BE2C (cell line): ENCODE measurements around the gene OAS2.
A peak's percentile ranks its signal among the peaks of the same experiment; 100 is the strongest.

Source experiments
- DNase-seq: peaks from one replicate; pipeline ENCODE4 v3.0.0-alpha.2; 2020
- H3K27me3 ChIP-seq: fragments of 250-450 bp; sonication (Bioruptor Pico); 2 replicates; pipeline ENCODE4 v1.5.1; 2020; ENCODE audit warnings: mild to moderate bottlenecking
- H3K36me3 ChIP-seq: fragments of 250-450 bp; sonication (Bioruptor Pico); 2 replicates; pipeline ENCODE4 v1.5.1; 2020; ENCODE audit warnings: mild to moderate bottlenecking
- H3K4me1 ChIP-seq: fragments of 250-450 bp; sonication (Bioruptor Pico); 2 replicates; pipeline ENCODE4 v1.5.1; 2020
- H3K4me3 ChIP-seq: 2 replicates; pipeline ENCODE4 v1.5.1; 2011; ENCODE audit warnings: low read depth, low read length
- H3K9me3 ChIP-seq: fragments of 250-450 bp; sonication (Bioruptor Pico); 2 replicates; pipeline ENCODE4 v1.5.1; 2020
- TF ChIP-seq, protein P1 (sequence below): IDR thresholded peaks from 2 replicates; pipeline ENCODE4 v1.5.1; 2012; ENCODE audit warnings: mild to moderate bottlenecking, low read depth, low read length

OAS2 gene

DNA sequence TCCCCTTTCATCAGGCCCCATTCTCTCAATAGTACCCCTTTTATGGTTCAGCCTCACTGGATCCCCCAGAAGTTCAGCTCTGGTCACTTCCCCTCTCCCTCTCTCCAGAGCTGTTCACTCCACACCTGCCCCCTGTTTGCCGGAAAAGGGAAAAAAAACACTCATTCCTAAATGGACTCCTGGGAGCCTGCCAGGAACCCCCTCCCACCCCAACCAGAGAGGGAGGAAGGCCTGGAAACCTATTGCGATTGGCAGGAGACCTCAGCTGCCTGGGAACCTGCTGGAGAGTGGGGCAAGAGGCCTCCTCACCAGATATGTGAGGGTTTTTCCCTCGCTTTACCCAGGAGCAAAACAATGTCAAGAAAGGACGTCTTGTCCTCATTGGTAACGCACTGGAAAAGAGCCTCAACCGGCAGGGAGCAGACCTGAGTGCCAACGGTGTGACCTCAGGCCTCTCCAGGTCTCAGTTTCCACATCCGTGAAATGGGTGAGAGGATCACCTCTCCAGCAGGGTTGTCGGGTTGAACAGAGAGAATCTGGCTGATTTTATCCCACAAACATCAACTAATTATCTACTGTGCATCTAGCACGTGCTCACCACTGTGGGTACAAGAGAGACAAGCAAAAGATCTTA lies 82.9 kb downstream of the OAS2 start:
- Histone ChIP-seq H3K9me3 (no peaks in the 10 kb centered on the region), H3K27me3 (peaks cover 7% of the 10 kb centered on the region), H3K4me1 (peaks cover 21% of the 10 kb centered on the region), H3K4me3 (no peak overlapping the region), H3K36me3 (no peaks in the 10 kb centered on the region)
- TF ChIP-seq, protein P1, sequence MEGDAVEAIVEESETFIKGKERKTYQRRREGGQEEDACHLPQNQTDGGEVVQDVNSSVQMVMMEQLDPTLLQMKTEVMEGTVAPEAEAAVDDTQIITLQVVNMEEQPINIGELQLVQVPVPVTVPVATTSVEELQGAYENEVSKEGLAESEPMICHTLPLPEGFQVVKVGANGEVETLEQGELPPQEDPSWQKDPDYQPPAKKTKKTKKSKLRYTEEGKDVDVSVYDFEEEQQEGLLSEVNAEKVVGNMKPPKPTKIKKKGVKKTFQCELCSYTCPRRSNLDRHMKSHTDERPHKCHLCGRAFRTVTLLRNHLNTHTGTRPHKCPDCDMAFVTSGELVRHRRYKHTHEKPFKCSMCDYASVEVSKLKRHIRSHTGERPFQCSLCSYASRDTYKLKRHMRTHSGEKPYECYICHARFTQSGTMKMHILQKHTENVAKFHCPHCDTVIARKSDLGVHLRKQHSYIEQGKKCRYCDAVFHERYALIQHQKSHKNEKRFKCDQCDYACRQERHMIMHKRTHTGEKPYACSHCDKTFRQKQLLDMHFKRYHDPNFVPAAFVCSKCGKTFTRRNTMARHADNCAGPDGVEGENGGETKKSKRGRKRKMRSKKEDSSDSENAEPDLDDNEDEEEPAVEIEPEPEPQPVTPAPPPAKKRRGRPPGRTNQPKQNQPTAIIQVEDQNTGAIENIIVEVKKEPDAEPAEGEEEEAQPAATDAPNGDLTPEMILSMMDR, result no peak
- DNase-seq, result peak; percentile 65
